ENCODE results near the gene RMP24.

GRCh38 chr18:35935805-35936204 is 36.7 kb upstream of the RMP24 start:
- TF ChIP-seq ZNF879 (CRISPR knock-in tag; IDR thresholded peaks at IDR 0.05) (no peak), WIZ (CRISPR knock-in tag; IDR thresholded peaks at IDR 0.05) (no peak)
